Stomach (tissue), 4 donors: ENCODE results near the gene ERF.

Experiments
- EP300 ChIP-seq: sonication (generic); formaldehyde crosslinking; IDR thresholded peaks from one replicate; pipeline ENCODE4 v1.6.1; 2017; ENCODE audit warnings: antibody characterized with exemption
- POLR2A ChIP-seq, 4 donors: fragments of 450-650 bp; IDR thresholded peaks; one replicate each; pipeline ENCODE4 v1.6.1; 2016; ENCODE audit warnings: antibody characterized with exemption in 4 of 4, control low read depth in 2 of 4, mild to moderate bottlenecking in 1 of 4, moderate library complexity in 1 of 4
- POLR2AphosphoS5 ChIP-seq, 3 donors: sonication (generic); formaldehyde crosslinking; IDR thresholded peaks; one replicate each; pipeline ENCODE4 v1.6.1; 2016; ENCODE audit warnings: antibody characterized with exemption in 3 of 3
- TF ChIP-seq, protein P1 (sequence below), 7 experiments: fragments of 450-650 bp in 4 of 7; fragments of 200-600 bp in 3 of 7; sonication (generic) in 3 of 7; IDR thresholded peaks; one replicate each; pipeline ENCODE4 v1.5.1; 2016 to 2019; ENCODE audit warnings: antibody characterized with exemption in 7 of 7, control low read depth in 2 of 7, mild to moderate bottlenecking in 1 of 7

DNA sequence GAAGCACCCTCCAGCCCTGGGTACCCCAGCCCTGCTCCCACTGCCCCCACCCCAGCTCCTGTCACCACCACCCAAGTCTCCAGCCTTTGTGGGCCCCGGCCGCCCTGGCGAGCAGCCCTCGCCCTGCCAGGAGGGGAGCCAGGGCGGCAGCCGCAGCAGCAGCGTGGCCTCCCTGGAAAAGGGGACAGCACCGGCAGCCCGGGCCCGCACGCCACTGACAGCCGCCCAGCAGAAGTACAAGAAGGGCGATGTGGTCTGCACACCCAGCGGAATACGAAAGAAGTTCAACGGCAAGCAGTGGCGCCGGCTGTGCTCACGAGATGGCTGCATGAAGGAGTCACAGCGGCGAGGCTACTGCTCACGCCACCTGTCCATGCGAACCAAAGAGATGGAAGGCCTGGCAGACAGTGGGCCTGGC is 18.1 kb upstream of the ERF start:
- TF ChIP-seq, protein P1, sequence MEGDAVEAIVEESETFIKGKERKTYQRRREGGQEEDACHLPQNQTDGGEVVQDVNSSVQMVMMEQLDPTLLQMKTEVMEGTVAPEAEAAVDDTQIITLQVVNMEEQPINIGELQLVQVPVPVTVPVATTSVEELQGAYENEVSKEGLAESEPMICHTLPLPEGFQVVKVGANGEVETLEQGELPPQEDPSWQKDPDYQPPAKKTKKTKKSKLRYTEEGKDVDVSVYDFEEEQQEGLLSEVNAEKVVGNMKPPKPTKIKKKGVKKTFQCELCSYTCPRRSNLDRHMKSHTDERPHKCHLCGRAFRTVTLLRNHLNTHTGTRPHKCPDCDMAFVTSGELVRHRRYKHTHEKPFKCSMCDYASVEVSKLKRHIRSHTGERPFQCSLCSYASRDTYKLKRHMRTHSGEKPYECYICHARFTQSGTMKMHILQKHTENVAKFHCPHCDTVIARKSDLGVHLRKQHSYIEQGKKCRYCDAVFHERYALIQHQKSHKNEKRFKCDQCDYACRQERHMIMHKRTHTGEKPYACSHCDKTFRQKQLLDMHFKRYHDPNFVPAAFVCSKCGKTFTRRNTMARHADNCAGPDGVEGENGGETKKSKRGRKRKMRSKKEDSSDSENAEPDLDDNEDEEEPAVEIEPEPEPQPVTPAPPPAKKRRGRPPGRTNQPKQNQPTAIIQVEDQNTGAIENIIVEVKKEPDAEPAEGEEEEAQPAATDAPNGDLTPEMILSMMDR (IDR thresholded peaks at IDR 0.05), result no peak
- TF ChIP-seq POLR2A (IDR thresholded peaks at IDR 0.05) (no peak), POLR2AphosphoS5 (IDR thresholded peaks at IDR 0.05) (no peak), EP300 (no peak)
